Rectal smooth muscle tissue (tissue), 1 donor: ENCODE results near the gene RUNX1.

Source experiments
- H3K27ac ChIP-seq: one replicate; pipeline ENCODE4 v1.7.0; 2013; ENCODE audit warnings: low read depth, low read length, inconsistent platforms
- H3K27me3 ChIP-seq: one replicate; pipeline ENCODE4 v1.7.0; 2013; ENCODE audit warnings: low read length; ENCODE audit not compliant: control insufficient read depth, insufficient read depth
- H3K36me3 ChIP-seq: one replicate; pipeline ENCODE4 v1.7.0; 2013; ENCODE audit warnings: low read length; ENCODE audit not compliant: control insufficient read depth, insufficient read depth
- H3K4me1 ChIP-seq: one replicate; pipeline ENCODE4 v1.7.0; 2013; ENCODE audit warnings: low read length; ENCODE audit not compliant: control insufficient read depth, insufficient read depth
- H3K4me3 ChIP-seq: one replicate; pipeline ENCODE4 v1.7.0; 2013; ENCODE audit warnings: low read length
- H3K9ac ChIP-seq: one replicate; pipeline ENCODE4 v1.7.0; 2013; ENCODE audit warnings: low read length

Gene RUNX1

GRCh38 chr21:34991366-34991957 is 57.6 kb downstream of the RUNX1 start:
- Histone ChIP-seq H3K36me3 (no peaks in the 10 kb centered on the region), H3K4me3 (no peak overlapping the region)

GRCh38 chr21:34990842-34991241 is 58.3 kb downstream of the RUNX1 start:
- no peak overlapping the region for H3K27ac ChIP-seq
- H3K9ac ChIP-seq = no peak overlapping the region
- no peak overlapping the region for H3K4me3 ChIP-seq
- H3K36me3 ChIP-seq = no peaks in the 10 kb centered on the region
- H3K4me1 ChIP-seq = no peaks in the 10 kb centered on the region
- H3K27me3 ChIP-seq = no peaks in the 10 kb centered on the region

More at GRCh38 chr21:34991366-34991957, 57.6 kb downstream of the RUNX1 start:
- Histone ChIP-seq H3K4me1 (no peaks in the 10 kb centered on the region), H3K27me3 (no peaks in the 10 kb centered on the region), H3K27ac (no peak overlapping the region), H3K9ac (no peak overlapping the region)

DNA sequence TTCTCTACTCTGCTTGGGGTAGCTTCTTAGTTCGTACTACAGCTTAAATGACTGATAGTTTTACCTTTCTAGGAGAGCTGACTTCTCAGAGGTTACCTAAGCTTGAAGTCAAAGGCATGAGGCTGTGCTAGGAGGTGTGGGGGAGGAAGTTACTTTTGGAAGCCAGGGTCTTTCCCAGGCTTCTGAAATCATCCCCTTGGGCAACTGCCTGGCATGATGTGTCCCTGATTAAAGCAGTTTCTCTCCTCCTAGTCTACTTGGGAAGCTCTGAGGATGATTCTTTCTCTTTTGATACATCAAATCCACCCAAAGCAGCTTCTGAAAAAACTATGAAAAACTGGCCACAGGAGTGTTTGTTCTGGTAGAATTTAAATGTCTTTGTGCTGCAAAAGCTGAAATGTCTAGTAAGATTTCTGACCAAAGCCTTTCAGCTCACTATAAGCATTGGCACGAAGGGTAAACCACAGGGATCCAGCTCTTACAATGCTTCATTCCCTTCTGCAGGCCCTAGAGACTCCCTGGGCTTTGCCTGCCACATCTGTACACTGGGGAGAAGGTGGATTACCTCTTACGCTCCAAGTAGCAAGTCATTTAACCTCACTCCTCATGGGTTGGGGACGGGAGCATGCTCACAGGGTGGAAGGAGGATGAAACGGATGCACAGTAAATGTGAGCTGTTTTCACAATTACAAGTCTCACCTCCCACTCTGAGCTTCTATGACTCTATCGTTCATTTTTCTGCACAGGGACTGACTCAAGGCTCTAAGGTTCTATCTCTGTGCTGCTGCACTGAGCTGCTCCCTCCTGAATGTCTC is 59.6 kb downstream of the RUNX1 start:
- no peaks in the 10 kb centered on the region for H3K36me3 ChIP-seq
- H3K27ac ChIP-seq = no peak overlapping the region
- H3K9ac ChIP-seq = no peak overlapping the region
- H3K4me1 ChIP-seq = no peaks in the 10 kb centered on the region
- H3K4me3 ChIP-seq = no peak overlapping the region
- no peaks in the 10 kb centered on the region for H3K27me3 ChIP-seq

DNA sequence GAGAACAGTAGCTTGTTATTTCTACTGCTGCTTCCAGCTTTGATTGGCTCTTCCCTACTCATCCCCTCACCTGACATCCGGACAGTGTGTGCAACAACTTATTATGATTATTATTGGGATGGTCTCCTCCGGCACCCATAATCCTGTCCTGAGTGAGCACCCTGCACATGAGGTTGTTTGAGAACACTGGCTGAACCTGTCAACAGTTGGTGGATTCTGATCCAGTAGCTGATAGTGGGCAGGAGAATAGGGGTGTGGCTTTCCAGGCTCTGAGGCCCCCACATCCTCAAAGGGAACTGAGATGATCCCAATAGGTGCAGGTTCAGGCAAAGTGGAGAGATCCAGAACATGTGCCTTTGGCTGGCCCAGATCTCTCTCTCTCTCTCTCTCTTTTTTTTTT is 60.5 kb downstream of the RUNX1 start:
- no peaks in the 10 kb centered on the region for H3K4me1 ChIP-seq
- H3K36me3 ChIP-seq = no peaks in the 10 kb centered on the region

DNA sequence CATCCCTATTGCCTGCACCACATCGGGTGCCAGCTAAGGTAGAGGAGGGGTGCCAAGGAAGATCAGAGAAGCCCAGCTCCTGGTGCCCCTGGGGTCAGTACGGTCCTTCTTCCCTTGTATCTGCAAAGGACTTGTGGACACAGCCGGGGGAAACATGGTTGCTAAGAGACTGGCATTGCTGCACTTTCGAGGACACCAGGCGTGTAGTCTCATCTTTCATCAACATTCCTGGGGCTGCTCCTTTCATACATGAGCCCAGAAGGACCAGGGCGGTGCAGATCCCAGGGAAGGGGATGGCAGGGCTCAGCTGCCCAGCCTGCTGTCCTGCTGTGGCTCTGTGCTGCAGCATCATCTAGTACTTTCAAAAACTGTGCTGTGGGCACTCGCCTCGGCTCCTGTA is 61.0 kb downstream of the RUNX1 start:
- no peak overlapping the region for H3K27ac ChIP-seq
- no peak overlapping the region for H3K4me3 ChIP-seq
- no peaks in the 10 kb centered on the region for H3K4me1 ChIP-seq
- H3K27me3 ChIP-seq = no peaks in the 10 kb centered on the region
- no peaks in the 10 kb centered on the region for H3K36me3 ChIP-seq
- H3K9ac ChIP-seq = no peak overlapping the region

More for the DNA sequence above, 60.5 kb downstream of the RUNX1 start:
- no peaks in the 10 kb centered on the region for H3K27me3 ChIP-seq
- H3K4me3 ChIP-seq = no peak overlapping the region
- H3K27ac ChIP-seq = no peak overlapping the region
- no peak overlapping the region for H3K9ac ChIP-seq

DNA sequence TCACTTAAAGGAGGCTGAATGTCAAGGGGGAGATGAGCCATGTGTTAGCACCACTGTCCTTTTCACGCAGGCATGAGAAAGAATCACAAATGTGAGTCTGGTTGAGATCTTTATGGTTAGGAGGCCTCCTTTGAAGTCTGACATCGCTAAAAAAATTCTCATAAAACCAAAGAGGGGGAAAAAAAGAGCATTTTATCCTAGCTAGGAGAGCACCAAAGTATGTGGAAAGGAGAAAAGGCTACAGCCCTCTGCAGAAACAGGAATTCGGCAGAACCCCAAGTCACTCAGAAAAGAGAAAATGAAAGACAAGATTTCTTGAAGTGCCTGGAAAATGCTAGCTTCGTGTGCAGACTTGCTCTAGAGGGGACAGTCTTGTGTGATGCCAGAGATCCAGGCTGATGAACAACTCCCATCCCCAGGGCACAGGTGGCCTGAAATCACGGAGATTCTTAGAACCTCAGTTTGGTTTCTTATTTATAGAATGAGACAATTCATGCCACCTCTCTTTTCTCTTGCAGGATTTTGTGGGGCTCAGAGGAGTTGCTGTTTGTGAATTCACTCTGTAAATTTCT is 61.5 kb downstream of the RUNX1 start:
- Histone ChIP-seq H3K4me3 (no peak overlapping the region), H3K4me1 (peaks cover 3% of the 10 kb centered on the region), H3K27ac (no peak overlapping the region)

GRCh38 chr21:34986561-34987500 is 62.3 kb downstream of the RUNX1 start:
- Histone ChIP-seq H3K36me3 (no peaks in the 10 kb centered on the region), H3K4me1 (peaks cover 3% of the 10 kb centered on the region), H3K4me3 (no peak overlapping the region), H3K27me3 (no peaks in the 10 kb centered on the region), H3K9ac (no peak overlapping the region), H3K27ac (no peak overlapping the region)

More for the DNA sequence above, 61.5 kb downstream of the RUNX1 start:
- no peaks in the 10 kb centered on the region for H3K36me3 ChIP-seq
- H3K27me3 ChIP-seq = no peaks in the 10 kb centered on the region
- no peak overlapping the region for H3K9ac ChIP-seq

- no peaks in the 10 kb centered on the region for H3K27me3 ChIP-seq
- no peaks in the 10 kb centered on the region for H3K36me3 ChIP-seq
- no peak overlapping the region for H3K4me3 ChIP-seq
- peaks cover 3% of the 10 kb centered on the region for H3K4me1 ChIP-seq
- no peak overlapping the region for H3K9ac ChIP-seq
- no peak overlapping the region for H3K27ac ChIP-seq
Observed at GRCh38 chr21:34984356-34985058, 64.6 kb downstream of the RUNX1 start.

- Histone ChIP-seq H3K4me1 (peaks cover 3% of the 10 kb centered on the region), H3K27me3 (no peaks in the 10 kb centered on the region), H3K27ac (no peak overlapping the region), H3K9ac (no peak overlapping the region), H3K36me3 (no peaks in the 10 kb centered on the region), H3K4me3 (no peak overlapping the region)
Observed at GRCh38 chr21:34983680-34984086, 65.4 kb downstream of the RUNX1 start.

GRCh38 chr21:34981791-34982190 is 67.3 kb downstream of the RUNX1 start:
- Histone ChIP-seq H3K4me1 (peaks cover 3% of the 10 kb centered on the region), H3K27ac (no peak overlapping the region), H3K36me3 (no peaks in the 10 kb centered on the region), H3K4me3 (no peak overlapping the region), H3K9ac (no peak overlapping the region), H3K27me3 (no peaks in the 10 kb centered on the region)

DNA sequence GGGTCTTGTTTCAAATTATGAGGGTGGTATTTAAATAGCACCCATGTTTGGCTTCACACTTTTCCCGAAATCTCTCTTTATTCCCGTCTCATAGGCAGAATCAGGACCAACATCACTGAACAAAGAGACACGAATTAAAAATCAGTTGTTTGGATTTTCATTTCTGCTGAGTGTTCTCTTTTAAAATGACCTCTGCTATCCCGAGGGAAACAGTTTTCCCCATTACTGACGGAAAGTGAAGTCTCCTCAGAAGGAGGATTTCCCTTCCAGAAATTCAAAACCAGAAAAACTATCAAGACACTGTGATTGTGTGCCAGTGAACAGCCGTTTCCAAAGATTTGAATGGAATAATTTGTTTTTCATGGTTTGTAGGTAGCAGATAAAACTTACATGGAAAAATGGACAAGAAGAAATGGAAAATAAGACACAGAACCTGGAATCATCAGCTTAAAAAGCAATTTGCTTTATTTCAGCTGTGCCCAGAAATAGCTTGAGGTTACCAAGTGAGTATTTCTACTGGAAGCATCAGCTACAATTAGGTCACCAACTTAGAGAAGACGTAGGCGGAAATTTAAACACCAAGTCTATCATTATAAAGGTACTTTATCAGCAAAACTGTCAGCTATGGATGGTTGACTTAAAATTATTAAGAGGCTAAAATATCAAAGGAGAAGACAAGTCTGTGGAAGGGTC is 68.5 kb downstream of the RUNX1 start:
- Histone ChIP-seq H3K36me3 (no peaks in the 10 kb centered on the region), H3K4me1 (peaks cover 3% of the 10 kb centered on the region), H3K27ac (no peak overlapping the region), H3K27me3 (no peaks in the 10 kb centered on the region), H3K9ac (no peak overlapping the region), H3K4me3 (no peak overlapping the region)
